Prostate gland (tissue), 2 donors: ENCODE measurements around the gene CFAP46.

ENCODE experiments used
- CTCF ChIP-seq, 4 experiments: fragments of 200-600 bp in 2 of 4; fragments of 450-650 bp in 2 of 4; sonication (generic) in 2 of 4; IDR thresholded peaks; 1 replicate in 3 of 4; 2 replicates in 1 of 4; pipeline ENCODE4 v1.5.1; 2016 to 2019; ENCODE audit warnings: antibody characterized with exemption in 4 of 4, mild to moderate bottlenecking in 2 of 4, moderate library complexity in 2 of 4
- POLR2A ChIP-seq: fragments of 450-650 bp; IDR thresholded peaks from one replicate; pipeline ENCODE4 v1.6.1; 2016; ENCODE audit warnings: antibody characterized with exemption, mild to moderate bottlenecking

GRCh38 chr10:132847416-132847777 lies 95.0 kb downstream of the CFAP46 start:
- TF ChIP-seq POLR2A (no peak), CTCF (IDR thresholded peaks at IDR 0.05) (no peak)
